Measurements from ENCODE around the gene ANKRD11. TPM values are rescaled to one million over a fixed set of nuclear protein-coding genes. Genes with fewer than 3 reads are reported as not detected.
A peak's percentile ranks its signal among the peaks of the same experiment; 100 is the strongest.

The ANKRD11 gene
- total RNA-seq, 1 donor: 97.4 TPM

- TF ChIP-seq CTCF (IDR thresholded peaks at IDR 0.05; ENCODE audit: extremely low read depth, low read depth, low read length): no peak
- H3K9me3 ChIP-seq (ENCODE audit: low read depth, low read length): no peaks in the 10 kb centered on the region
- no peak overlapping the region for H2AFZ ChIP-seq (ENCODE audit: low read length)
- H3K27me3 ChIP-seq (ENCODE audit: insufficient read depth, low read length): no peaks in the 10 kb centered on the region
- H3K4me3 ChIP-seq (ENCODE audit: insufficient read depth, low read length): no peak overlapping the region
- peaks cover 38% of the 10 kb centered on the region for H3K36me3 ChIP-seq (ENCODE audit: insufficient read depth, low read length)
- no peak overlapping the region for H3K4me2 ChIP-seq (ENCODE audit: insufficient read depth, low read length)
- H3K27ac ChIP-seq (ENCODE audit: low read depth, low read length): no peak overlapping the region
- H3K4me1 ChIP-seq (ENCODE audit: insufficient read depth, low read length): no peaks in the 10 kb centered on the region
- DNase-seq (ENCODE audit: insufficient read length, low spot score, missing footprints): no peak
- H4K20me1 ChIP-seq (ENCODE audit: insufficient read depth, low read length): peaks cover 50% of the 10 kb centered on the region
- peaks cover 83% of the 10 kb centered on the region for H3K79me2 ChIP-seq (ENCODE audit: insufficient read depth, low read length)
Observed at GRCh38 chr16:89290887-89291286, 199.5 kb downstream of the ANKRD11 start.

GRCh38 chr16:89290472-89290871, 199.9 kb downstream of the ANKRD11 start:
- no peaks in the 10 kb centered on the region for H3K4me1 ChIP-seq (ENCODE audit: insufficient read depth, low read length)
- no peaks in the 10 kb centered on the region for H3K9me3 ChIP-seq (ENCODE audit: low read depth, low read length)
- no peak for DNase-seq (ENCODE audit: insufficient read length, low spot score, missing footprints)
- no peaks in the 10 kb centered on the region for H3K27me3 ChIP-seq (ENCODE audit: insufficient read depth, low read length)
- no peak for TF ChIP-seq CTCF (IDR thresholded peaks at IDR 0.05; ENCODE audit: extremely low read depth, low read depth, low read length)
- H3K36me3 ChIP-seq (ENCODE audit: insufficient read depth, low read length): peaks cover 42% of the 10 kb centered on the region
- no peak overlapping the region for H2AFZ ChIP-seq (ENCODE audit: low read length)
- peaks cover 80% of the 10 kb centered on the region for H3K79me2 ChIP-seq (ENCODE audit: insufficient read depth, low read length)
- no peak overlapping the region for H3K27ac ChIP-seq (ENCODE audit: low read depth, low read length)
- H3K4me3 ChIP-seq (ENCODE audit: insufficient read depth, low read length): no peak overlapping the region
- H3K4me2 ChIP-seq (ENCODE audit: insufficient read depth, low read length): no peak overlapping the region
- H4K20me1 ChIP-seq (ENCODE audit: insufficient read depth, low read length): peaks cover 49% of the 10 kb centered on the region

GRCh38 chr16:89289428-89290395, 200.6 kb downstream of the ANKRD11 start:
- H3K79me2 ChIP-seq (ENCODE audit: insufficient read depth, low read length): peaks cover 73% of the 10 kb centered on the region
- H3K36me3 ChIP-seq (ENCODE audit: insufficient read depth, low read length): peaks cover 50% of the 10 kb centered on the region
- no peak overlapping the region for H3K4me3 ChIP-seq (ENCODE audit: insufficient read depth, low read length)
- DNase-seq (ENCODE audit: insufficient read length, low spot score, missing footprints): peak; percentile 100
- no peaks in the 10 kb centered on the region for H3K9me3 ChIP-seq (ENCODE audit: low read depth, low read length)
- H3K27me3 ChIP-seq (ENCODE audit: insufficient read depth, low read length): no peaks in the 10 kb centered on the region
- no peaks in the 10 kb centered on the region for H3K4me1 ChIP-seq (ENCODE audit: insufficient read depth, low read length)
- H3K4me2 ChIP-seq (ENCODE audit: insufficient read depth, low read length): no peak overlapping the region
- peak; percentile 91 for TF ChIP-seq CTCF (IDR thresholded peaks at IDR 0.05; ENCODE audit: extremely low read depth, low read depth, low read length)
- no peak overlapping the region for H3K27ac ChIP-seq (ENCODE audit: low read depth, low read length)
- peaks cover 41% of the 10 kb centered on the region for H4K20me1 ChIP-seq (ENCODE audit: insufficient read depth, low read length)
- no peak overlapping the region for H2AFZ ChIP-seq (ENCODE audit: low read length)

GRCh38 chr16:89288966-89289365, 201.4 kb downstream of the ANKRD11 start:
- Histone ChIP-seq H3K4me3 (ENCODE audit: insufficient read depth, low read length) (no peak overlapping the region), H3K9me3 (ENCODE audit: low read depth, low read length) (no peaks in the 10 kb centered on the region), H3K27me3 (ENCODE audit: insufficient read depth, low read length) (no peaks in the 10 kb centered on the region), H2AFZ (ENCODE audit: low read length) (no peak overlapping the region), H3K79me2 (ENCODE audit: insufficient read depth, low read length) (peaks cover 65% of the 10 kb centered on the region), H4K20me1 (ENCODE audit: insufficient read depth, low read length) (peaks cover 34% of the 10 kb centered on the region), H3K27ac (ENCODE audit: low read depth, low read length) (no peak overlapping the region), H3K36me3 (ENCODE audit: insufficient read depth, low read length) (peaks cover 58% of the 10 kb centered on the region), H3K4me1 (ENCODE audit: insufficient read depth, low read length) (no peaks in the 10 kb centered on the region), H3K4me2 (ENCODE audit: insufficient read depth, low read length) (no peak overlapping the region)
- TF ChIP-seq CTCF (IDR thresholded peaks at IDR 0.05; ENCODE audit: extremely low read depth, low read depth, low read length): no peak
- DNase-seq (ENCODE audit: insufficient read length, low spot score, missing footprints): no peak
